NCI-H146 treated with DMSO at 0.1 percent for 48 hours (cell line): ENCODE results near the gene MYCBP.
"Not testable (repeated sequence)": the region's sequence is repeated elsewhere in the genome, so short reads cannot be mapped to it uniquely, and the experiment has no call there.

Source experiments
- DNase-seq: peaks from one replicate; lab custom pipeline; 2025; ENCODE audit not compliant: unreplicated experiment; lab: John Stamatoyannopoulos, UW

Gene MYCBP, protein sequence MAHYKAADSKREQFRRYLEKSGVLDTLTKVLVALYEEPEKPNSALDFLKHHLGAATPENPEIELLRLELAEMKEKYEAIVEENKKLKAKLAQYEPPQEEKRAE

DNA sequence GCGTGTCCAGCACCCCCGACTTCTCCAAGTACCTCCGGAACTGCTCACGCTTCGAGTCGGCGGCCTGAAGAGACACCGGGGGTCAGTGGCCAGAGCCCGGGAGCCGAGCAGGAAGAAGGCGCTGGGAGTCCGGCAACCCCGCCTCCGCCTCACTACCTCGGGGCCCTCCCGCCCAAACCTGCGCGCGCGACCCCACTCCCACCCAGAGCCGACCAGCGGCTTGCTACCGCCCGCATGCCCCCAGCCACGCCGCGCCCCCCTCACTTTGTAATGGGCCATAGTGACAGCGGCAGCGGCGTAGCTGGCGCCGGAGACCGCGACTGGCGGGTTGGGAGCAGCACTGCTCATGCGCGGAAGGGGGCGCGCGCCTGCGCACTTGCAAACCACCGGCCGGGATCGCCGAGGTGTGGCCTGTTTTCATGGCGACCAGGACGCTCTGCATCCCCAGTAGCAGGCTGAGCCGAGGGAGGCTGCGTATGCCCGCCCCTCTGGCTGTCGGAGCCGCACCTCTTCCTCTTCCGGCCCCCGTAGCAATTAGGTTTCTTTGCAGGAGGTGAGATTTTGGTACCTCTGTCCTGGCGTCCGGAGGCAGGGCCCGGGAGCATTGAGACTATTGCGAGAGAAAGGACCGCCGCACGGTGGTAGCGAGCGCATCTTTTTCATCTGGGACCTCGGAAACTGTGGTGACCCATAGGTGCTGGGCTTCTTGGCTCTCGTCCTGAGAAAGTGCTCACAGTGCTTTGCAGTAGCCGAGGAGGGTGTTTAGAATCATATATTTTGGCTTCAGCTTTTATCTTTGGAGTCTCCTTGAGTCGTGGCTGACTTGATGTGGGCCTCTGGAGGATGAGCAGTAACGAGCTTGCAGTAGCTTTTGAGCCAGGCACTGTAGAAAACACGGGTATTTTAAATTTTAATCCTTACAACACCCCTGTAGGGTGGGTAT, at the start of gene MYCBP:
Gene MYCBP (minus strand): TSS at position 322 of the 943 bp plus-strand sequence. CDS start 43 bp downstream, at position 279.
- DNase-seq, result peak; percentile 78

DNA sequence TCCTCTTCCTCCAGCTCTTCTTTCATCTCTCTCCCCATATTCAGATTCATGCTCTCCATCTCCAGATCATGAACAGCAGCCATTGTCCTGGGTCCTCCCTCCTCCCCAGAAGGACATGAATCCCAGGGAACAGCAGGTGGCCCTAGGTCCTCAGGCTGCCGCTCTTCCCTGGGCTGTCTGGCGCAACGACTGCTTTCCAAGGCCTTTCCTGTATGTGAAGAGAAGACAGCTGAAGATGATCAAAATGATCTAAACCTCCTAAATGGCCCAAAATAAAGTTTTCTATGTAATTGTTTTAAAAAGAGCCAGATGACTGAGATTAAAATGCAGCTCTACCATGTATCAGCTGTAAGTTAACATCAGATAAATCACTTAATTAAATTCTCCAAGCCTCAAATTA, 46.0 kb upstream of the MYCBP start:
- peak; percentile 53 for DNase-seq

DNA sequence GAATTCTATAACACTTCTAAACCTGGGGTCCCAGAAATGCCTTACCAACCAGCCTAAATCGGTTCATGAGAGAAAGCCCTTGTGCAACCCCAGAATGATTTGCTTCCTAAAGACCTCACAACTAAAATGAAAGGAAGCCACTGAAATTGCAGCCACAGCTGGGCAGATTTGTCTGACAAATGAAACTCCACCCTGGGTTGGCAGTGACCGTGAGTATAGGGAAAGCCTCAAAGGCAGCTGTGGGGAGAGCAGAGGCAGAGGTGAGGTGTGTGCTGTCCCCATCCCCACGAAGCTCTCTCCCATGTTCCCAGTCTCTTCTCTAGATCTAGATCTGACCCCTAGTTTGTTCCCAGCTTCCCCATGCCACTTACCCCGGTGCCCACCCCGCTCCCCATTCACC, 45.4 kb upstream of the MYCBP start:
- DNase-seq, result no peak

DNA sequence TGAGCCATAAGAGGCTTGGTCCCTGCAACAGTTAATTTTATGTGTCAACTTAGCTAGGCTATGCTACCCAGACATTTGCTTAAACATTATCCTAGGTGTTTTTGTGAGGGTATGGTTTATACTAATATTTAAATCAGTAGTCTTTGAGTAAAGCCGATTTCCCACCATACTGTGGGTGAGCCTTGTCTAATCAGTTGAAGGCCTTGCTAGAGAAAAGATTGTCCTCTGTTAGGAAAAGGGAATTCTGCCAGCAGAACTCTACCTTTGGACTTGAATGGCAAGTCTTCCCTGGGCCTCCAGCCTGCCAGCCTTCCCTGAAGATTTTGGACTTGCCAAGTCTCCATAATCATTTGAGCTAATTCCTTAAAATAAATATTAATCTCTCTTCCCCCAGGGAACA, 44.6 kb upstream of the MYCBP start:
- no peak for DNase-seq

DNA sequence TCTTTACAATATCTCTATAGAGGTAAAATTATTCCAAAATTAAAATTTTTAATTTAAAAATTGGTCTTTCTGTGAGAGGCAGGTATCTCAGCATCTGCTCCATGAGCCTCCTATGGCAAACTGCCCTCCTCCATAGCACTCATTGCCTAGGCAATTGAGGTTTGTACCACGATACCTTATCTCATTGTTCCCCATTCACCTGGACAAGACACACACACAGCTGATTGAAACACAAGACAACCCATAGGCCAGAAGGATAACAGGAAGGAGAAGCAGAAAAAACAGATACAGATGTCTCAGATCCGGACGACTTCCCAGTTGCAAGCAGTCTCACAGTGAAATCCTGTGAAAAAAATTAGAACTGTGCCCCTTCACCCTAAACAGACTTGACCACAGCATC, 44.2 kb upstream of the MYCBP start:
- no peak for DNase-seq

DNA sequence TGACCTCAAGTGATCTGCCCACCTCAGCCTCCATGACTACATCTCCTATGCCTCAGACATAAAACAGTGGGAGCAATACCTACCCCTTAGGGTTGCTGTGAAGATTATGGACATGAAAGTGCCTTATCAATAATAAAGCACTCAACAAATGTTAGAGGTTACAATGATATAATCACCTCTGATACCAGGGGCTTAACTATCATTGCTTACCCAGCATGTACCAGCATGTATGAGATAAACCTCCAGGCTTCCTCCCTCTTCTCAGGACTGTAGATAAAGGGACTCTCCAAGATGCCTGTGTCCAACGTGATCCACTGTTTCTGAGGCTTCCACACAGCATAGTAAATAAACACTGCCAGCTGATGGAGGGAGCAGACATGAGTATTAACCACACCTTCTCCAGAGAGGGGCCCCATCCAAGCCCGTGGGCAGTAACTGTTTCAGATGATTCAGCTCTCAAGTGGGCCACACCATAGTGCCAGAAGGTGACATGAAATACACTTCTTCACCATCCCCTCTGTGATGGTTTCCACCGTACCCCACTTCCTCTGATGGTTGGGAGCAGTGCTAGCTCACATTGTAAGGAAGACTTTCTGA, 42.3 kb upstream of the MYCBP start:
- no peak for DNase-seq

DNA sequence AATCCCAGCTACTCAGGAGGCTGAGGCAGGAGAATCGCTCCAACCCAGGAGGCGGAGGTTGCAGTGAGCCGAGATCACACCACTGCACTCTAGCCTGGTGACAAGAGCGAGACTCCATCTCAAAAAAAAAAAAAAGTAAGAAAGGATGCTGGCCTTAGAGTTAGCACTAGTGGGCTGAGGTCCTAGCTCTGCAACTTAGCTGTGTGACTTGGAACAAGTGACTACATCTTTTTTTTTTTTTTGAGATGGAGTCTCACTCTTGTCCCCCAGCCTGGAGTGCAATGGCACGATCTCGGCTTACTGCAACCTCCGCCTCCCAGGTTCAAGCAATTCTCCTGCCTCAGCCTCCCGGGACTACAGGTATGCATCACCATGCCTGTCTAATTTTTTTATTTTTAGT, 41.8 kb upstream of the MYCBP start:
- DNase-seq, result not testable (repeated sequence)

DNA sequence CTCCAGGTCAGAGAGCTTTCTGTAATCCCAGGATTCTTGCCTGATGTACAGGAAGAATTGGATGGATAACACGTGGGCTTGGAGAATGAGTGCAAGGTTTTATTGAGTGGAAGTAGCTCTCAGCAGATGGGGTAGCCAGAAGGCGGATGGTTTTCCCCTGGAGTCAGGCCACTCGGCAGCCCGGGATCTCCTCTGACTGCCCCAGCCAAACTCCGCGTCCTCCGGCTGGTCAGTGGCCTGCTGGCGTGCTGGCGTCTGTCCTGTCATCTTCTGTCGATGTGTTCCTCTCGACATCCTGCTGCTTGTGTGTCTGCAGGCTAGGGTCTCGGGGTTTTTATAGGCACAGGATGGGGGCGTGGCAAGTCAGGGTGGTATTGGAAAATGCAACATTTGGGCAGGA, 35.7 kb upstream of the MYCBP start:
- DNase-seq, result no peak

DNA sequence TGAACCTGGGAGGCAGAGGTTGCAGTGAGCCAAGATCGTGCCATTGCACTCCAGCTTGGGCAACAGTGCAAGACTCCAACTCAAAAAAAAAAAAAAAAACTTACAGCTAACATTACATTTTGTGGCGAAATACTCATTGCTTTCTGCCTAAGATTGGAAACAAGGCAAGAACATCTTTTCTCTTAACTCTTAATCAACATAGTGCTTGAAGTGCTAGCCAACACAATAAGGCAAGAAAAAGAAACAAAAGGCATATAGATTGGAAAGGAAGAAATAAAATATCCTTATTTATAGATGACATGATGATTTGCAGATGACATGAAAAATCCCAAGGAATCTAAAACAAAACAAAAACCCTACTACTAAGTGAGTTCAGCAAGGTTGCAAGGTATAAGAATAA, 32.8 kb upstream of the MYCBP start:
- DNase-seq, result no peak

DNA sequence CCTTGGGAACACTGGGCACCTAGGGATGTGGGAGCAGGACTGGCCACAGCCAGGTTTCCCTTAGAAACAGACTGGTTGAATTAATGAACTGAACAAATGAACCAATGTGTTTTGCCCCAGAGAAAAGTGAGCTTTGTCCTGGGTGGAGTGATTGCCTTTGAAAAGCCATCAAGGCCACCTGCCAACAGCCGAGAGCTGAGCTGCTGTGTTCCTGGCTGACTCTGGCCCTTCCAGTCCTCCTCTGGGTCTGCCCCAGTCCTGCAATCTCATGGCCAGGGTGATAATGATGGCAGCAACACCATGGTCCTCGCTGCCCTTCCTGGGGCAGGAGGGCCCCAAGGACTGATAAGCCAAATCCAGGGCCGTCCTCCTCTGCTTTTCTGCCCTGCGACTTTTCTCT, 26.4 kb upstream of the MYCBP start:
- DNase-seq, result no peak

DNA sequence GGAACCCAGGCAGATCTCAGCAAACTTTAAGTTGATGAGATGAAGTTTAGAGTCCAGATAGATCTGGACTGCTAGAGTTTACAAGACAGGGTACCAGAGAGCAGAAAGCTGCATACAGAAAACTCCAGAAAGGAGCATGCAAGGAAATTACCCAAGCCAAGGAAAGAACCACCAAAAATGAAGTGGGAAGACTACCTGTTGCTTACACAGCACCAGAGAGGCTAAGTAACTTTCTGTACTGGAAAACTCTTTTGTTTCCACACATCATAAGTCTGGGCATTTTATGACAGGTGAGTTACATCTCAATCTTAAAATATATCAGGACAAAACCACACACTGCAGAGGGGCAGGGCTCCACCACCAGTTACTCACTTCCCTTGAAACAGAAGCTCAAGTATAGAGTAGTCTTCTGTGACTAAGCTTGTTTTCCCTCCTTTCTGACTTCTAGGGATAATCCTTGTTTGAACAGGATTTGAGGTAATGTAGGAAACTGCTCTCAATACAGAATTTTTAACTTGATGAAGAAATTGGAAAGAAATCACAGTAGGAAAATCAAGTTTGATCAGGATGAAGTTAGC, 25.6 kb upstream of the MYCBP start:
- no peak for DNase-seq

DNA sequence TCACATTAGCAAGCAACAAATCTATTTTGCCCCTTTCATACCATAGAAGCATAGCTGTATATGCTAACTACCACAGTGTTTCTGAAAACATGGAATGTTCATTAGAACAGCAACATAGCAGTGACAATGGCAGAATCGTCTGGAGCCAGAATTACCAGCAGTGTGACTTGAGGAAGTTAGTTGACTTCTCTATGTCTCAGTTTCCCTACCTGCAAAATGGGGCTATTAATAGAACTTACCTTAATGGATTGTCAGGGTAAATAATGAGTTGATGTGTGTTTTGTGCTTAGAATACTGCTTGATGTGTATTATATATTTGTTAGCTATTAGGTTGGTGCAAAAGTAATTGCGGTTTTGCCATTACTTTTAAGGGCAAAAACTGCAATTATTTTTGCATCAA, 23.0 kb upstream of the MYCBP start:
- no peak for DNase-seq

DNA sequence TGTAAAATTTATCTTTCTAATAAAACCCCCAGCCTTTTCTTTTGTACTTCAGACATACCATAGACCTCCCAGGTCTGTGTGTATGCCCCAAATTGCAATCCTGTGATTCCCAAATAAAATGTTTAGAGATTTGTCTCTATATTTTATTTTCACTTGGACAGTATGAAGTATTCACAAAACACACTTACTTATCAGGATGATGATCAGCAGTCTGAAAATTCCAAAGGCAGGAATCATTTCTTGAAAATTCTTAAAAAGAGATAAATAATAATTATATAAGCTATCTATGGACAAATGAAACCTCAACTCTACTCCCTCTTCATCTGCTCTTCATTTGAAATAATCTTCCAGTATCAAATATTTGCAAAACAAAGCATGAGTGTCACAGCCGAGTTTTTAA, 19.8 kb upstream of the MYCBP start:
- no peak for DNase-seq

DNA sequence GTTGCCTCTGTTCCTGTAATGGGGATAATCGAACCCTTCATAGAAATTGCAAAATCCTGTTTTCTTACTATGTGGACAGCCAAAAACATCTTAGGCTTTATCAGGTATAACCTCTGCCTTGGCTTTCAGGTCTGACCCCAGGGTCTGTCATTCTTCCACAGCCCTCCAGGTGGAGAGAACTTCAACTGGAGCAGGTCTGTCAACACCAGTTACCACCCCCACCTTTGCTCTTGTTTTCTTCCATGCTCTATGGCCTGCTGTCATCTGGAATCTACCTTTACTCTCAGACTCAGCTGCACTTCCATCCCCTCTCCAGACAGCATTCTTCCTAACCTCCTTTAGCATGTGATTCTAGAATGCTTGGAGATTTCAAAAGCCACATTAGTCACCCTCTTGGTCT, 18.6 kb upstream of the MYCBP start:
- DNase-seq, result no peak

DNA sequence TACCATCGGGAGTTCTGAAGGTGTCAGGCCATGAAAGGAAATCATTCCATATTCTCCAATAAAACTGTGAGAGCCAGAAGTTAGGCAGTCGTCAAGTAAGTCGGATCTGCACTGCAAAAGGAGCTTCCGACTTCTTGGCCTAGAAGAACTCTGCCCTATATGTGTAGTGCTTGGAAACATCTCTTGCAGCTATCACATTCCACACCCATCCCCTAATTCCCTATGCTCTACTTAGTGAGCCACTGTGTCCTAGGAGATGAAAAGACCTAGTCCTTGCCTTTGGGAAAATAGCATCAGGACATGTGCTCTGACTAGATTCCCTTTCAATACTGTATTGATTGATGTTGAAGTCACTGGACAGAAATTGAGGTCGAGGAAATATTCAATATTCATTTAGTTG, 16.4 kb upstream of the MYCBP start:
- no peak for DNase-seq

DNA sequence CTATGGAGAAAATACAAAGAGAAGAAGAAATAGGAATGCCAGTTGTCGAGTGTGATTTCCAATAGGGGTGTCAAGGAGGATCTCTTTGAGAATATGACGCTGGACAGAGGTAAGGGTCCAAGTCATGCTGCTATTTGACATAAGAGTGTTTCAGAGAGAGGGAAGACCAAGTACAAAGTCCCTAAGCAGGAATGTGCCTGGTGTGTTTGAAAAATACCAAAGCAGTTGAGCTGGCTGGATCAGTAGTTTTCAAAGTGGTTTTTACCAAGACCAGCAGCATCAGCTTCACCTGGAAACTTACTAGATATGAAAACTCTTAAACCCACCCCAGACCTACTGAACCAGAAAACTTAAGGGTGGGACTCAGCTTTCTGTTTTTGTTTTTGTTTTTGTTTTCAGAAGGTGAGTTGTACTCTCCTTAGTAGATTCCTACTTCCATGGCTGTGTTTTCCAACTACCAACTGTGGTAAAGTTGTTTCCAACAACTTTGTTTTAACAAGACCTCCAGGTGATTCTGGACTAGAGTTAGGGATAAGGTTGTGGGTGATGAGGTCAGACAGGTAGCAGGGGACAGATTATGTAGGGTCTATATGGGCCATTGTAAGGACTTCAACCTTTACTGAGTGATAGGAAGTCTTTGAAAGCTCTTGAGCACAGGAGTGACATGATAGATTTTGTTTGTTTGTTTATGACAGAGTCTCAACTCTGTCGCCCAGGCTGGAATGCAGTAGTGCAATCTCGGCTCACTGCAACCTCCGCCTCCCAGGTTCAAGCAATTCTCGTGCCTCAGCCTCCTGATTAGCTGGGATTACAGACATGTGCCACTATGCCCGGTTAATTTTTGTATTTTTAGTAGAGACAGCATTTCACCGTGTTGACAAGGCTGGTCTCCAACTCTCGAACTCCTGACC, 15.5 kb upstream of the MYCBP start:
- no peak for DNase-seq

DNA sequence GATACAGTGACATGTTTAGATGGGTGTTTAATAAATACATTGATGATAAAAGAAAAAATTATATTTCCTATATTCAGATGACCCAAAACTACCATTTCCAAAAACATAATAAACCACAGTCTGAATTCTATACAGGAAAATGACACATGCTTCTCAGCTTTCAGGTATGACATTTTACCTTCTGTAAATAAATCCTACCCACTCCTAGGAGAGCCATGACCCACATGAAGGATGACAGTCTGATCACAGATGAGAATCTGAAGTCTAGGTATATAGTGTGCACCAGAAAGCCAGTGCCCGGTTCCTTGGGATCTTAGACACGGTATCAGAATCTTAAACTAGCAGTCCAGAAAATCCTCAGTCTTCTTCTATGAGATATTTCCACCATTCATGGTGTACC, 11.9 kb upstream of the MYCBP start:
- no peak for DNase-seq

DNA sequence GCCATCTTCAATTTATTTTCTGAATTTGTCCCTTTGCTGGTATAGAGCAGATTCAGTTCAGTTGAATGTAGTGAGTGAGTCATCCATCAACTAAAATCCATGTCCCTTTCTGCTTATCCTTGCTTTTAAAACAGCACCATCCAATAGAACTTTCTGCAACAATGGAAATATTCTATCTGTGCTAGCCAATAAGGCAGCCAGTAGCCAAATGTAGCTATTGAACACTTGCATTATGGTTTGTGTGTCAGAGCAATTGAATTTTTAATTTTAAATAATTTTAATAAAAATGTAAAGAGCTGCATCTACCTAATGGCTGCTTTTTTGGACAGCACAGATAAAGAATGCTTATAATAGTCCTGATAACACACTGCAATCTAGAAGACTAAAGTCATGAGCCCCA, 8.3 kb upstream of the MYCBP start, which contains the start of gene GJA9:
Gene GJA9 (minus strand): TSS at position 101 of the 400 bp plus-strand sequence. CDS start 5,489 bp downstream, outside the sequence.
- DNase-seq, result no peak

DNA sequence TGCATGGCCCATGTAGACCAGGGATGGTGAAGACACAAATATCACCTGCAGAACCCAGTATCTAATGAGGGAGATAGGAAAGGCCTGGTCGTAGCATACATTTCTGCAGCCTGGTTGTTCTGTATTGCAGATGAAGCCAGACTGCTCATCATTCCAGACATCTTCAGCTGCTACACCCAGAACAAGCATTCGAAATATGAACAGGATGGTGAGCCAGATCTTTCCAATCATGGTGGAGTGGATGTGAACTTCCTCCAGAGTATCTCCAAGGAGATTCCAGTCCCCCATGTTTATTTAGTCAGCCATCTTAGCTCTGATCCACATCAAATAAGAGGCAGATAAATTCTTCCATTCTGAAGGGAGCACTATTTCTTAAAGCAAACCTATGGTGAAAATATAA, 2.7 kb upstream of the MYCBP start:
- DNase-seq, result no peak

DNA sequence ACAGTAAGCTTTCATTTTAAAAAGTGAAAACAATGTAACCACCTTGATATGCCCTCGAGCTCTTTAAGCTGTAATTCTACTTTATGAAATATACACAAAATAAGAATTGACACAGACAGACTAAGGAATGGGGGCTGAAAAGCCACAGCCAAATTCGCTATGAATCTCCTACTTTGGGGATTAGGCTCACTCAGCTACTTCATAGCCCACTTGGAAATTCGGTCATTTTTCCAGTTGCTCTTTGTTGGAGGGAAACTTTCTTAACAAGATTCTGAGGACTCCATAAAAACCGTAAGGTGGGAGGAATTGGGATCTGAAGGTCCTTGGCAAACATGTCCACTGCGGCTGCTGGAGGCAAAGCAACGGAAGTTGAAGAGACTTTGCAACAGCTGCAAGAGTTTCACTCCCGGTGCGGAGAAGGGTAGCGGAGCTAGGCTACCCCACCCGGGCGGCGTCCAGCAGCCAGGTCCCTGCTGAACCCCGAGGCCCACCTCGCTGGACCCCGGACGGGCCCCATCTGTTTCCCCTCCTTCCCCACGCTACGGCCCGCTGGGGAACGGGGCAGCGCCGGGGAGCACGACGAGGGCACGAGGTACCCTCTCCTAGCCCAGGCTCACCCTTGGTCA, 634 bp downstream of the MYCBP start:
- DNase-seq, result no peak
